AG10803 (cell line): Measurements from ENCODE around the gene SLC20A1.

Source experiments
- DNase-seq: peaks from one replicate; pipeline ENCODE4 v3.0.0; 2010; ENCODE audit warnings: low read depth
- H3K4me3 ChIP-seq: 2 replicates; pipeline ENCODE4 v1.5.1; 2011; ENCODE audit warnings: mild to moderate bottlenecking, low read length, control low read depth
- TF ChIP-seq, protein P1 (sequence below): conservative IDR thresholded peaks from 2 replicates; pipeline ENCODE4 v1.5.1; 2011; ENCODE audit warnings: mild to moderate bottlenecking, low read length, control low read depth, inconsistent platforms

Gene SLC20A1

DNA sequence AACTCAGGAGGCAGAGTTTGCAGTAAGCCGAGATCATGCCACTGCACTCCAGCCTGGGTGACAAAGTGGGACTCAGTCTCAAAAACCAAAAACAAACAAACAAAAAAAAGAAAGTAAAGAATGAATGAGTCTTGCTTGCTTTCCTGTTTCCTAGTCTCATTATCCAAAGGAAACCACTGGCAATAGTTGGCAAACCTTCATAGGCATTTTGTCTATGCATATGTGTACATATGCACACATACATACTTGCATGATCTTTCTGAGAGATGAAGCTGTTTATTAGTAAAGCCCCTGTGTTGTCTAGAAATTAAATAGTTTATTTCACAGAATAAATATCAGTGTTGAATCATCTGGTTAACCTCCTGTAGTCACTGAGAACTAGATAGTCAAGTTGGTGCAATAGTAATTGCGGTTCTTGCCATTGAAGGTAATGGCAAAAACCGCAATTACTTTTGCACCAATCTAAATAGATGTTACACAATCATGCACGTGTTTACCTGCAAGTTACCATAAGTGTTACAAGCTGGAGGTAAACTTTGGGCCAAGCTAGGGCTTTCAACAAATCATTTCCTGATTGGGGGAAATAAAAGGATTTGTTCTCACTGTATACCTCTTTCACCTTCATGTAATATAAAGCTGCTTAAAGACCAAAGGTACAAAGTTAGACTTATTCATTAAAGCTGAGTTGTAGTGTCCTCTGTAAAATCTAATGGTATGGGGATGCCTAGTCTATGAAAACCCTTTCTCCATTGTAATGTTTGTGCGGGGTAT, 24.7 kb downstream of the SLC20A1 start:
- no peak for DNase-seq
- TF ChIP-seq, protein P1, sequence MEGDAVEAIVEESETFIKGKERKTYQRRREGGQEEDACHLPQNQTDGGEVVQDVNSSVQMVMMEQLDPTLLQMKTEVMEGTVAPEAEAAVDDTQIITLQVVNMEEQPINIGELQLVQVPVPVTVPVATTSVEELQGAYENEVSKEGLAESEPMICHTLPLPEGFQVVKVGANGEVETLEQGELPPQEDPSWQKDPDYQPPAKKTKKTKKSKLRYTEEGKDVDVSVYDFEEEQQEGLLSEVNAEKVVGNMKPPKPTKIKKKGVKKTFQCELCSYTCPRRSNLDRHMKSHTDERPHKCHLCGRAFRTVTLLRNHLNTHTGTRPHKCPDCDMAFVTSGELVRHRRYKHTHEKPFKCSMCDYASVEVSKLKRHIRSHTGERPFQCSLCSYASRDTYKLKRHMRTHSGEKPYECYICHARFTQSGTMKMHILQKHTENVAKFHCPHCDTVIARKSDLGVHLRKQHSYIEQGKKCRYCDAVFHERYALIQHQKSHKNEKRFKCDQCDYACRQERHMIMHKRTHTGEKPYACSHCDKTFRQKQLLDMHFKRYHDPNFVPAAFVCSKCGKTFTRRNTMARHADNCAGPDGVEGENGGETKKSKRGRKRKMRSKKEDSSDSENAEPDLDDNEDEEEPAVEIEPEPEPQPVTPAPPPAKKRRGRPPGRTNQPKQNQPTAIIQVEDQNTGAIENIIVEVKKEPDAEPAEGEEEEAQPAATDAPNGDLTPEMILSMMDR: no peak
- no peak overlapping the region for H3K4me3 ChIP-seq

GRCh38 chr2:112671801-112672200, 26.1 kb downstream of the SLC20A1 start:
- TF ChIP-seq, protein P1: no peak
- no peak overlapping the region for H3K4me3 ChIP-seq
- DNase-seq: no peak

- DNase-seq: no peak
- no peak overlapping the region for H3K4me3 ChIP-seq
- TF ChIP-seq, protein P1: no peak
These were observed 27.3 kb downstream of the SLC20A1 start for GRCh38 chr2:112673008-112673407.

DNA sequence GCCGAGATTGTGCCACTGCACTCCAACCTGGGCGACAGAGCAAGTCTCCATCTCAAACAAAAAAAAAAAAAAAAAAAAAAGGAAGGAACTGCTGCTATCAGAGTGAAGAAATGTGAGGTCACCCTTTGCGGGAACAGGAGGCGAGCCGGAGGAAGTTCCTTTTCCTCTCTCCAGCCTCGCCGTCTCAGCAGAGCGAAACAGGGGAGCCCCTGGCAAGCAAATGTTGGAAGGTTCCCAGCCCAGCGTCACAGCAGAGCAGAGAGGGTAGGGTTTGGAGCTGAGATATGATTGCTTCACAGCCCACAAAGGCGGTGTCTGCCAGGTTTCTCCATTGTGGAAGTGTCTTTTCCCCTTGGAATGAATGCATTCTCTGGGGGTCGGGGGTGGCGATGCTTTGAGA, 28.5 kb downstream of the SLC20A1 start:
- TF ChIP-seq, protein P1: no peak
- DNase-seq: no peak
- H3K4me3 ChIP-seq: no peak overlapping the region

GRCh38 chr2:112679484-112679883, 33.7 kb downstream of the SLC20A1 start:
- DNase-seq: peak; percentile 54
- TF ChIP-seq, protein P1: no peak
- no peak overlapping the region for H3K4me3 ChIP-seq

GRCh38 chr2:112680666-112681101, 34.9 kb downstream of the SLC20A1 start:
- TF ChIP-seq, protein P1: no peak
- peak overlapping the region; percentile 30 for H3K4me3 ChIP-seq
- peak; percentile 19 for DNase-seq

GRCh38 chr2:112682101-112682500, 36.4 kb downstream of the SLC20A1 start:
- no peak overlapping the region for H3K4me3 ChIP-seq
- TF ChIP-seq, protein P1: no peak
- no peak for DNase-seq
